ENCODE results near the gene IGSF9.
"Not testable (repeated sequence)": the region's sequence is repeated elsewhere in the genome, so short reads cannot be mapped to it uniquely, and the experiment has no call there.

Gene IGSF9

GRCh38 chr1:159918352-159919200 is 26.8 kb downstream of the IGSF9 start:
- ATAC-seq: no peak

- ATAC-seq: no peak
Measured at GRCh38 chr1:159917533-159918351, 27.7 kb downstream of the IGSF9 start.

- no peak for ATAC-seq
Measured at GRCh38 chr1:159916242-159917051, 29.0 kb downstream of the IGSF9 start.

- ATAC-seq: no peak
Measured at GRCh38 chr1:159915571-159916241, 29.7 kb downstream of the IGSF9 start.

- no peak for ATAC-seq
Measured at GRCh38 chr1:159914252-159915018, 31.0 kb downstream of the IGSF9 start.

GRCh38 chr1:159913451-159914192 is 31.8 kb downstream of the IGSF9 start:
- no peak for ATAC-seq

GRCh38 chr1:159911326-159912070 is 33.9 kb downstream of the IGSF9 start:
- ATAC-seq: peak in 1 of 2 donors; percentile 34

GRCh38 chr1:159908031-159908940 is 37.1 kb downstream of the IGSF9 start:
- no peak for ATAC-seq

GRCh38 chr1:159906960-159907359 is 38.5 kb downstream of the IGSF9 start:
- no peak for ATAC-seq

GRCh38 chr1:159904036-159904435 is 41.4 kb downstream of the IGSF9 start:
- ATAC-seq: not testable (repeated sequence)

GRCh38 chr1:159902541-159902940 is 42.9 kb downstream of the IGSF9 start:
- no peak for ATAC-seq

- no peak for ATAC-seq
Measured at GRCh38 chr1:159900755-159901360, 44.6 kb downstream of the IGSF9 start.

GRCh38 chr1:159900086-159900680 is 45.2 kb downstream of the IGSF9 start, which contains the start of gene CFAP45:
Gene CFAP45 (minus strand): TSS chr1:159900165. CDS start chr1:159900098, 67 bp downstream.
- ATAC-seq: no peak

- ATAC-seq: not testable (repeated sequence)
Measured at GRCh38 chr1:159899634-159900033, 45.8 kb downstream of the IGSF9 start.

- ATAC-seq: no peak
Measured at GRCh38 chr1:159898527-159898926, 46.9 kb downstream of the IGSF9 start.

GRCh38 chr1:159897962-159898361 is 47.5 kb downstream of the IGSF9 start:
- ATAC-seq: no peak

GRCh38 chr1:159896546-159896930 is 48.9 kb downstream of the IGSF9 start:
- no peak for ATAC-seq
